ENCODE data around the gene OAS1. TPM values are rescaled to one million over a fixed set of nuclear protein-coding genes. Genes with fewer than 3 reads are reported as not detected.

The OAS1 gene
- total and polyA plus RNA-seq, 2 of the 8 experiments (the other 6 are each of a cell fraction or from before 2014, with no cell fraction given), result 0.23 TPM; not detected in 1

- no peak for DNase-seq (ENCODE audit: low read depth in 1 of 2, low spot score in 2 of 2)
- no peak overlapping the region for H2AK5ac ChIP-seq (ENCODE audit: low read depth, low read length)
- H3K4me1 ChIP-seq (replicated peaks in 1 of 4; ENCODE audit: control insufficient read depth in 3 of 4, insufficient read depth in 4 of 4, low read length in 3 of 4), result no peaks in the 10 kb centered on the region; a peak in 1 of 7 replicates
- CTCF ChIA-PET (ENCODE audit: partially characterized antibody), result interaction anchor here (1.5 kb wide), 1 partner anchor 35 kb away, joined by 6 read pairs; no protein-coding TSS in a partner anchor
- no peaks in the 10 kb centered on the region for H3K79me1 ChIP-seq (ENCODE audit: low read depth, low read length)
- H3K4ac ChIP-seq (replicated peaks; ENCODE audit: insufficient read length, low read depth, low read length), result no peak overlapping the region
- FAIRE-seq, result no peak
- H3K4me2 ChIP-seq (ENCODE audit: insufficient read depth in 1 of 2, low read depth in 2 of 2, low read length in 2 of 2), result no peak overlapping the region
- no peak overlapping the region for H2BK120ac ChIP-seq (replicated peaks; ENCODE audit: low read depth, low read length)
- no peak overlapping the region for H3K18ac ChIP-seq (ENCODE audit: extremely low read depth, low read length)
- no peaks in the 10 kb centered on the region for H3K23me2 ChIP-seq (ENCODE audit: low read depth, low read length)
- H3K79me2 ChIP-seq (ENCODE audit: control insufficient read depth in 1 of 2, insufficient read depth in 2 of 2, low read length in 2 of 2), result no peaks in the 10 kb centered on the region
- H3K36me3 ChIP-seq (ENCODE audit: control insufficient read depth in 2 of 4, insufficient read depth in 4 of 4, low read length in 3 of 4), result no peaks in the 10 kb centered on the region
- no peak overlapping the region for H2BK12ac ChIP-seq (ENCODE audit: low read depth, low read length)
- H3K4me3 ChIP-seq (ENCODE audit: extremely low read depth in 1 of 4, insufficient read depth in 2 of 4, low read depth in 3 of 4, low read length in 4 of 4), result no peak overlapping the region
- peaks cover 0 to 1% (median 0%) of the 10 kb centered on the region in 4 experiments; a peak in 1 of 7 replicates for H3K27me3 ChIP-seq (replicated peaks in 1 of 4; ENCODE audit: control insufficient read depth in 3 of 4, extremely low read depth in 1 of 4, insufficient read depth in 3 of 4, low read length in 3 of 4)
- H3K9me3 ChIP-seq (ENCODE audit: insufficient read depth in 2 of 2, low read depth in 1 of 2, low read length in 1 of 2), result peaks cover 0 to 12% of the 10 kb centered on the region in 2 experiments; a peak in 2 of 4 replicates
- no peak overlapping the region for H4K91ac ChIP-seq (replicated peaks; ENCODE audit: insufficient read length, low read length)
- H3K14ac ChIP-seq (ENCODE audit: insufficient read length), result no peak overlapping the region
- H2BK20ac ChIP-seq (ENCODE audit: low read length), result no peak overlapping the region
- no peak overlapping the region for H3K27ac ChIP-seq (ENCODE audit: low read depth, low read length)
- H2BK5ac ChIP-seq (ENCODE audit: low read depth, low read length), result no peak overlapping the region
- no peak overlapping the region for H4K8ac ChIP-seq (ENCODE audit: extremely low read depth, insufficient read depth, low read length)
- H3K9ac ChIP-seq (replicated peaks in 1 of 4; ENCODE audit: extremely low read depth in 1 of 4, low read depth in 3 of 4, low read length in 3 of 4), result no peak overlapping the region
- no peak overlapping the region for H2AFZ ChIP-seq (ENCODE audit: low read length)
- H2BK15ac ChIP-seq (ENCODE audit: low read length), result no peak overlapping the region
- no peaks in the 10 kb centered on the region for H4K20me1 ChIP-seq (replicated peaks in 1 of 2; ENCODE audit: control insufficient read depth in 1 of 2, insufficient read depth in 2 of 2, low read length in 2 of 2)
- POLR2A ChIA-PET (ENCODE audit: partially characterized antibody), result interaction anchor here (0.7 kb wide), 1 partner anchor 16 kb away, joined by 3 read pairs; no protein-coding TSS in a partner anchor
- no peak overlapping the region for H3K56ac ChIP-seq (replicated peaks; ENCODE audit: insufficient read length, low read depth, low read length)
- H3K23ac ChIP-seq (ENCODE audit: insufficient read length), result no peak overlapping the region
- WGBS, 2 experiments (ENCODE audit: extremely low coverage in 1 of 2, insufficient coverage in 1 of 2, insufficient read length in 1 of 2, insufficient replicate concordance in 2 of 2, low coverage in 1 of 2, low lambda C conversion rate in 2 of 2, missing lambda C conversion rate in 1 of 2), result 58% methylated on average over 3 of the region's 3 CpGs; no CpG with 5 or more reads in 1 of the 2 experiments
- no peak overlapping the region for H4K5ac ChIP-seq (ENCODE audit: insufficient read length, low read depth, low read length)
These were observed 20.7 kb downstream of the OAS1 start for GRCh38 chr12:112927475-112927874.
